Astrocyte (in vitro differentiated cells and primary cell): Measurements from ENCODE around the gene GMEB2. TPM values are rescaled to one million over a fixed set of nuclear protein-coding genes. Genes with fewer than 3 reads are reported as not detected.
A peak's percentile ranks its signal among the peaks of the same experiment; 100 is the strongest.
"Not testable (repeated sequence)": the region's sequence is repeated elsewhere in the genome, so short reads cannot be mapped to it uniquely, and the experiment has no call there.

Source experiments
- DNase-seq: peaks from one replicate; pipeline ENCODE4 v3.0.0-alpha.2; 2010; ENCODE audit warnings: low read depth
- FAIRE-seq: peaks from 2 replicates; lab custom pipeline; 2011; peaks lifted over from hg19 to GRCh38; lab: Jason Lieb, UNC
- H2AFZ ChIP-seq: 2 replicates; pipeline ENCODE4 v1.6.0; 2012; ENCODE audit warnings: low read depth, low read length, inconsistent platforms
- H3K27ac ChIP-seq: 2 replicates; pipeline ENCODE4 v1.5.1; 2011; ENCODE audit warnings: low read depth, low read length, inconsistent platforms
- H3K27me3 ChIP-seq: 2 replicates; pipeline ENCODE4 v1.6.0; 2011; ENCODE audit warnings: low read length, inconsistent platforms; ENCODE audit not compliant: insufficient read depth
- H3K36me3 ChIP-seq: 2 replicates; pipeline ENCODE4 v1.5.1; 2011; ENCODE audit warnings: low read length, inconsistent platforms; ENCODE audit not compliant: insufficient read depth
- H3K4me1 ChIP-seq: 2 replicates; pipeline ENCODE4 v1.5.1; 2011; ENCODE audit warnings: low read length, inconsistent platforms; ENCODE audit not compliant: insufficient read depth
- H3K4me2 ChIP-seq: 2 replicates; pipeline ENCODE4 v1.6.0; 2012; ENCODE audit warnings: low read length, inconsistent platforms
- H3K4me3 ChIP-seq: 2 replicates; pipeline ENCODE4 v1.5.1; 2011; ENCODE audit warnings: low read depth, mild to moderate bottlenecking, low read length, inconsistent platforms; ENCODE audit not compliant: insufficient read depth
- H3K79me2 ChIP-seq: 2 replicates; pipeline ENCODE4 v1.6.0; 2012; ENCODE audit warnings: mild to moderate bottlenecking, low read length, inconsistent platforms; ENCODE audit not compliant: insufficient read depth
- H3K9ac ChIP-seq: 2 replicates; pipeline ENCODE4 v1.6.0; 2012; ENCODE audit warnings: mild to moderate bottlenecking, low read length, inconsistent platforms
- H3K9me3 ChIP-seq: 2 replicates; pipeline ENCODE4 v1.5.1; 2012; ENCODE audit warnings: low read depth, mild to moderate bottlenecking, low read length, inconsistent platforms; ENCODE audit not compliant: insufficient read depth
- H4K20me1 ChIP-seq: 2 replicates; pipeline ENCODE4 v1.6.0; 2012; ENCODE audit warnings: low read length, inconsistent platforms; ENCODE audit not compliant: insufficient read depth
- H3K27ac Mint-ChIP-seq: one replicate; pipeline ENCODE4 v1.8.0; 2021; ENCODE audit warnings: mild to moderate bottlenecking, mixed read lengths; ENCODE audit not compliant: unreplicated experiment
- H3K27me3 Mint-ChIP-seq: one replicate; pipeline ENCODE4 v1.8.0; 2021; ENCODE audit warnings: low read depth, mixed read lengths; ENCODE audit not compliant: unreplicated experiment
- H3K36me3 Mint-ChIP-seq: one replicate; pipeline ENCODE4 v1.8.0; 2021; ENCODE audit warnings: low read depth, mixed read lengths; ENCODE audit not compliant: unreplicated experiment
- H3K4me1 Mint-ChIP-seq: one replicate; pipeline ENCODE4 v1.8.0; 2021; ENCODE audit warnings: low read depth, mixed read lengths; ENCODE audit not compliant: unreplicated experiment
- H3K4me3 Mint-ChIP-seq: one replicate; pipeline ENCODE4 v1.8.0; 2021; ENCODE audit warnings: mild to moderate bottlenecking, moderate library complexity, mixed read lengths; ENCODE audit not compliant: unreplicated experiment
- H3K9me3 Mint-ChIP-seq: one replicate; pipeline ENCODE4 v1.8.0; 2021; ENCODE audit warnings: mild to moderate bottlenecking, mixed read lengths; ENCODE audit not compliant: unreplicated experiment
- EZH2 ChIP-seq: IDR thresholded peaks from 2 replicates; pipeline ENCODE4 v1.6.1; 2012; ENCODE audit warnings: mild to moderate bottlenecking, low read length, inconsistent platforms; ENCODE audit not compliant: insufficient read depth
- total RNA-seq: library from RNA; stranded (reverse); gene quantifications from 2 replicates; pipeline ENCODE4 v1.2.1, GENCODE V29; 2021
- TF ChIP-seq, protein P1 (sequence below): IDR thresholded peaks from 2 replicates; pipeline ENCODE4 v1.5.1; 2011; ENCODE audit warnings: low read depth, mild to moderate bottlenecking, inconsistent platforms, low read length, moderate library complexity; ENCODE audit not compliant: insufficient read depth

The GMEB2 gene
- total RNA-seq, 1 donor from 2014 or later = 11.7 TPM

DNA sequence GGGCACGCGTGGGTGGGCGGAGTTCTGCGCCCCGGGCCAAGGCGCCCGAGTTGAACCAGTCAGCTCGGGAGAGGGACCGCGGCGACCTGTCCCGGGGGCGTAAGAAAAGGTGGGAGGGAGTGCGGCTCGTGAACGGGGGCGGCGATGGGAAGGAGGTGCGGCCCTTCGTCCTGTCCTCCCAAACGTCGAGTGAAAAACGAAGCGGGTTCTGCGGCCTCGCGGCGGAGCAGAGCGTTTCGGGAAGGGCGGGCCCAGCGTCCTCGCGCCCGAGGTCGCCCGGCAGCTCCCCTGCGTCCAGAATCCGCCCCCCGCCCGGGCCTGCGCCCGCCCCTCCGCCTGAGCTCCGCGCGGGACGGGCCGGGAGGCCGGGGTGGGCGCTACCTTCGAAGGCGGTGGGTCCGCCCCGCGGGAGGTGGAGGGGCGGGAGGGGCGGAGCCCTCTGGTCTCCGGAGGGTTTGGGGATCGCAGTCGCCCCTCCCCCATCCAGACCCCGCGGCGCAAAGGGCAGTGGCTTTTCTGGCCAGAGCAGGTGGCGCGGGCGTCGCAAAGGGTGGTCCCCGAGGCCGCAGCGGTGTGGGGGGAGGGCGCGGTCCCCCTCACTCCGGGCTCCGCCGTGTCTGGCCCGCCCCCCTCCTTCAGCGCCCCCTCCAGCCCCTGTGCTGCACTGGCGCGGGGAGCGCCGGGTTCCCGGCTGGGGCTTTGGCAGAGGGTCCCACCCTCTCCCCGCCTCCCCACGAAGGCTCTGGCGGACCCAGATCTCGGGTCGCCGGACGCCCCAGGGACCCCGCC lies 25.5 kb upstream of the GMEB2 start:
- H3K27me3 Mint-ChIP-seq = peaks cover 7% of the 10 kb centered on the region

DNA sequence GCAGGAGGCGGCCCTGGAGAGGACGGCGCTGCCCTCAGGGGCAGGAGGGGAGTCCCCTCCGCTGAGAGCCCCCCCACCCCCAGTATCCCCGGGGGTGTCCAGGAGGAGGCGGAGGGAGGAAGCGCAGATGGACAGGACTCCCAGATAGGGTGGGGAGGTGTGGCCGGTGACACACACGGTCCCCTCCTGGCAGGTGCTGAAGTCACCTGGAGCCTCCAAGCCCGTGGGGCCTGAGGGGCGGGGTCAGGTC lies 25.0 kb upstream of the GMEB2 start:
- Histone ChIP-seq H3K9ac (peak overlapping the region; percentile 57), H3K9me3 (no peaks in the 10 kb centered on the region), H3K4me1 (peaks cover 13% of the 10 kb centered on the region), H3K4me3 (peak overlapping the region; percentile 56), H2AFZ (no peak overlapping the region), H3K79me2 (peaks cover 6% of the 10 kb centered on the region), H3K4me2 (peak overlapping the region; percentile 91), H3K27me3 (no peaks in the 10 kb centered on the region), H3K36me3 (no peaks in the 10 kb centered on the region), H3K27ac (no peak overlapping the region), H4K20me1 (peaks cover 23% of the 10 kb centered on the region)
- Mint-ChIP-seq H3K4me3 (peak overlapping the region; percentile 83), H3K4me1 (peaks cover 3% of the 10 kb centered on the region), H3K9me3 (no peaks in the 10 kb centered on the region), H3K27ac (no peak overlapping the region), H3K36me3 (no peaks in the 10 kb centered on the region), H3K27me3 (peaks cover 7% of the 10 kb centered on the region)
- no peak for FAIRE-seq
- TF ChIP-seq, protein P1, sequence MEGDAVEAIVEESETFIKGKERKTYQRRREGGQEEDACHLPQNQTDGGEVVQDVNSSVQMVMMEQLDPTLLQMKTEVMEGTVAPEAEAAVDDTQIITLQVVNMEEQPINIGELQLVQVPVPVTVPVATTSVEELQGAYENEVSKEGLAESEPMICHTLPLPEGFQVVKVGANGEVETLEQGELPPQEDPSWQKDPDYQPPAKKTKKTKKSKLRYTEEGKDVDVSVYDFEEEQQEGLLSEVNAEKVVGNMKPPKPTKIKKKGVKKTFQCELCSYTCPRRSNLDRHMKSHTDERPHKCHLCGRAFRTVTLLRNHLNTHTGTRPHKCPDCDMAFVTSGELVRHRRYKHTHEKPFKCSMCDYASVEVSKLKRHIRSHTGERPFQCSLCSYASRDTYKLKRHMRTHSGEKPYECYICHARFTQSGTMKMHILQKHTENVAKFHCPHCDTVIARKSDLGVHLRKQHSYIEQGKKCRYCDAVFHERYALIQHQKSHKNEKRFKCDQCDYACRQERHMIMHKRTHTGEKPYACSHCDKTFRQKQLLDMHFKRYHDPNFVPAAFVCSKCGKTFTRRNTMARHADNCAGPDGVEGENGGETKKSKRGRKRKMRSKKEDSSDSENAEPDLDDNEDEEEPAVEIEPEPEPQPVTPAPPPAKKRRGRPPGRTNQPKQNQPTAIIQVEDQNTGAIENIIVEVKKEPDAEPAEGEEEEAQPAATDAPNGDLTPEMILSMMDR = no peak
- TF ChIP-seq EZH2 = no peak
- DNase-seq = no peak

More for the DNA sequence above, 25.5 kb upstream of the GMEB2 start:
- Mint-ChIP-seq H3K36me3 (no peaks in the 10 kb centered on the region), H3K27ac (no peak overlapping the region), H3K4me1 (peaks cover 3% of the 10 kb centered on the region), H3K4me3 (peak overlapping the region; percentile 77), H3K9me3 (no peaks in the 10 kb centered on the region)
- Histone ChIP-seq H3K4me2 (peak overlapping the region; percentile 91), H3K4me3 (peak overlapping the region; percentile 56), H2AFZ (peak overlapping the region; percentile 73), H3K27me3 (no peaks in the 10 kb centered on the region), H3K9ac (peak overlapping the region; percentile 57), H3K9me3 (no peaks in the 10 kb centered on the region), H3K4me1 (peaks cover 13% of the 10 kb centered on the region), H3K79me2 (peaks cover 6% of the 10 kb centered on the region), H3K27ac (no peak overlapping the region), H3K36me3 (no peaks in the 10 kb centered on the region), H4K20me1 (peaks cover 23% of the 10 kb centered on the region)
- TF ChIP-seq, protein P1 = no peak
- TF ChIP-seq EZH2 = peak; percentile 81
- DNase-seq (no peak), FAIRE-seq (no peak)

DNA sequence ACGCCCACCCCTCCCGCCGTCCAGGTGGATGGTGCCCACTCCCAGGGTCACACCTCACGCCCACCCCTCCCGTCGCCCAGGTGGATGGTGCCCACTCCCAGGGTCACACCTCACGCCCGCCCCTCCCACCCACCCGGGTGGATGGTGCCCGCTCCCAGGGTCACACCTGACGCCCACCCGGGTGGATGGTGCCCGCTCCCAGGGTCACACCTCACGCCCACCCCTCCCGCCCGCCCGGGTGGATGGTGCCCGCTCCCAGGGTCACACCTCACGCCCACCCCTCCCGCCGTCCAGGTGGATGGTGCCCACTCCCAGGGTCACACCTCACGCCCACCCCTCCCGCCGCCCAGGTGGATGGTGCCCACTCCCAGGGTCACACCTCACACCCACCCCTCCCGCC lies 23.6 kb upstream of the GMEB2 start:
- H3K4me2 ChIP-seq, DNase-seq, H3K4me1 Mint-ChIP-seq, H3K79me2 ChIP-seq, H3K4me3 ChIP-seq, H3K9ac ChIP-seq, H3K9me3 ChIP-seq, H3K4me3 Mint-ChIP-seq, H3K4me1 ChIP-seq, H3K27me3 Mint-ChIP-seq, H3K27ac Mint-ChIP-seq, H3K27me3 ChIP-seq, FAIRE-seq, H3K27ac ChIP-seq, H3K36me3 Mint-ChIP-seq, H3K9me3 Mint-ChIP-seq, H2AFZ ChIP-seq, H3K36me3 ChIP-seq: not testable (repeated sequence)
- peaks cover 27% of the 10 kb centered on the region for H4K20me1 ChIP-seq
